GM18909 (cell line): ENCODE results near the gene CNTN4.

ENCODE experiments used
- ATAC-seq: cut with Tn5 transposase; IDR thresholded peaks from one replicate; pipeline ENCODE4 v1.9.1; 2021; ENCODE audit warnings: mild to moderate bottlenecking; ENCODE audit not compliant: unreplicated experiment, poor library complexity

CNTN4 gene

DNA sequence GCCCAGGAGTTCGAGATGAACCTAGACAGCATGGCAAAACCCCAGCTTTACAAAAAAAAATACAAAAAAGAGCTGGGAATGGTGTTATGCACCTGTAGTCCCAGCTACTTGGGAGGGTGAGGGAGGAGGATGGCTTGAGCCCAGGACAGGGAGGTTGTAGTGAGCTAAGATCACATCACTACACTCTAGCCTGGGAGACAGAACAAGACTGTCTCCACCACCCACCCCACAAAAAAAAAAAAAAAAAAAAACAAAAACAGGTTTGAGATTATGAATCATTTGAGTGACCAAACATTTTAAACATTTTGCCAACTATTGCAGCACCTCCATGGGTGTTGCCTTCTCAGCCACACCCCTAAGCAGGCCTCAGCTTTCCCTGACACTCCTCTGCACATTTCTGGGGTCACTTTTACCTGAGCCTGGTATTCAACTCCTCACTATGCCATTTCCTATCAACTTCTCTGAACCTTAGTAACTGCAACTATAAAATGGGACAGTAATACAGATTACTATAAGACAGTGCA is 969.8 kb downstream of the CNTN4 start:
- no peak for ATAC-seq

- ATAC-seq = no peak
These were observed 971.1 kb downstream of the CNTN4 start for GRCh38 chr3:3069723-3070122.

- no peak for ATAC-seq
These were observed 972.5 kb downstream of the CNTN4 start for GRCh38 chr3:3071136-3071535.

GRCh38 chr3:3074551-3075257 is 976.0 kb downstream of the CNTN4 start:
- ATAC-seq = peak; percentile 88

GRCh38 chr3:3080309-3080708 is 981.6 kb downstream of the CNTN4 start:
- ATAC-seq = no peak

DNA sequence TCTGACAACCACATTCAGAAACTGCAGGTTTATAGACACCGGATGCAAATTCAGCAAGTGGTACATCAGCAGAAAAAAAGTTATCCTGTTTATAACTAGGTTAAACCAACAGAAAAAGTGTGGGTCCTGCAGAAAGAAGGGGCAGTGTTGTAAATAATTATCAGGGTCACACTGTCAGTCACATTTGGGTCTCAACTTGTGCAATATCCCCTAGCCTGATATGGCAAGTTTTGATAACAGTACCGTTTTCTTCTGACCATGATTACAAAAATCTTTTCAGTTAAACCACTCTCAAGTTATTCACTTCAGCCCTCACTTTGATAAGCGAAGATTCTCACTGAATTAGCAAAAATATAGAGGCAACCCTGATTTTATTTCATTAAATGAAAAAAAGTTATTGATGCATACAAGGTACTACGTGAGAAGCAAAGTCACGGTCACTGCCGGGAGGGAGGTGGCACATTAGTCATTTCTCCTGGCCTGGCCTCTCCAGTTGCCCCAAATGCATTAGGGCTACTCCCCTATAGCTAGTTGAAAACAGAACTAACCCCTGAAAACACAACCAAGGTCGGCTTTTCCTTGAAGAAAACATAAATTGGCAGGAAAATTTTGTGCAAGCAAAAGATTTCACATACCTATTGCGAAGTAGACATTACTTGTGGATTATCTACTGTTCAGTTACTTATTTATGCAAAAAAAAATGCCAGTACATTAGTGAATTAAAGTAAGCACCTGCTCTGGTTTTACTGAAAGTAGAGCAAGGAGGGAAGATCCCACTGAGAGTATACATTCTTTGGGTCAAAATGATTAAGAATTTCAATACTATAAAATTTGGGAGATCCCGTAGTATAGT is 982.9 kb downstream of the CNTN4 start:
- peak; percentile 64 for ATAC-seq

DNA sequence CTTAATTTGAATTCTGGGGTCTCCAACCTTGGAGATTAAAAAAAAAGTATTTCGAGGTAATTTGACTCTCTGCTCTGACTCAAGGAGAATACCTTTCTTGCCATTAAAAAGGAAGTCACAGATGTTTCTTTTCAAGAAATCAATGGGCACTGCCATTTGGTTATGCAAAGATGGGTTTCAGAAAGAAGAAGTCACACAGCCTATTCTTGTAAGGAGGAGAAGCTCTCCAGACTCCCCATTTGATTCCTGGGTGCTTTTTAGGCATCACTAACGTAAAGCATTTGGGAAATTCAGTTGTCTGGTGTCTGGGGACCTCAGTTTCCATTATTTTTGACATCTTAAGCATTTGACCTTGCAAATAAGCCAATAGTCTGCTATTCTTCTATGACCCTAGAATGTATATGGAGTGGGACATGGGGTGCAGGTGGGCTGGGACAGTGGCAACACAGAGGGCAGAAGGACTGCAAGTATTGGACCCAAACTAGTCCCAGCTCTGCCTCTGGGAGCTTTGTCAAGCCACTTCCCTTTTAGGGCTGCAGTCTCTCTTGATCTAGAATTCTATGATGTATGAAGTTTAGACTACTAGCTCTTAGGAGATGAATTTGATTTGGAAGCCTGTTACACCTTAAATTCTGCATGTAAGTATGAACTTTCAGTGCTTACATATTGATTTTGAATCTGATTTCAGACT is 983.7 kb downstream of the CNTN4 start:
- peak; percentile 84 for ATAC-seq

DNA sequence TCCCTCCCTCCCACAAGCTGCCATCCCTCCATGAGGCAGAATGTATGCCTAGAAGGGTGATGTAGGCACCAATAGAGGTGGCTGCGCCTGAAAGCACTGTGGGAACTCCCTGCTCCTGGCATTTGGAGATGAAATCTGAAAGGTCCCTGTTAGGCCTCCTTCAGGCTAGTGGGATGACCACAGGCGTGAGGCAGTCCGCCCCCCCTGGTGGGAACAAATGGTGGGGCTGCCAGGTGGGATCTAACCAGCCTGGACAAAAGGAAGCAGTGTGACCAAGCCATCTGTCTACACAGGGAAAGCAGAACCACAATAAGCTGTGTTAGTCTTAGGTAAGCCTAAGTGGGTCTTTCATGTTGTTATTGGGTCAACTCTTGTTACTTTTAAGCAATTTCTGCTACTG is 986.2 kb downstream of the CNTN4 start:
- no peak for ATAC-seq

DNA sequence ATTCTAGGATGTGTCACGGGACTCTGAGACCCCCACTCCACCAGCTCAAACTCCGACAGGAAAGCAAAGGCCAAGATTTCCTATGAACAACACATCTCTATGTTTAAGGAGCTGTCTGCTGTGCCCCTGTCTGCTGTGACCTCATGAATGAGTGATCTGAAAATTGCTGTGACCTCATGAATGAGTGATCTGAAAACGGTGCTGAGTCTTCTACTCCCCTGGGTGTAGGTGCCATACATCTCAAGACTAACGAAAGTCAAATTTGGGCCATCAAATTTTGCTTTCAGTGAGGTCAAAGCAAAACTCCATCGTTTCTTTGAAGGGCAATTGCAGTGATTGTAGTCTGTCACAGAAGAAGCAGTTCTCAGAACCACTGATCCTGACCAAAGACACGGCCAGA is 987.1 kb downstream of the CNTN4 start:
- no peak for ATAC-seq

DNA sequence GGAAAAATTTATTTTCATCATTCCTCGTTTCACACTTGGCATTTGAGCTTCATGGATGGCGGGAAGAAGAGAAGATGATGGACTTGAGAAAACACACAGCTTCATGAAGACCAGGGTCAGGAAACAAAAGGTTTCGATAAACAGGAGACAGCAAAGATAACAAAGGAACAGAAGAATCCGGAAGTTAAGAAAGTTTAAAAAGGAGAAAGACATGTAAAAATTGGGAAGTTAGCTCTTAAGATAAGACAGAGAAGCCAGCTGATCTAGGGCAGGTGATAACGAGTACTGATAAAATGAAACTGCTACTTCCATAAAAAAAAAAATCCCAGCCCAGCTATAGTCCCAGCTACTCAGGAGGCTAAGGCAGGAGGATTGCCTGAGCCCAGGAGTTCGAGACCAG is 987.6 kb downstream of the CNTN4 start:
- no peak for ATAC-seq

GRCh38 chr3:3087279-3087678 is 988.6 kb downstream of the CNTN4 start:
- no peak for ATAC-seq

- ATAC-seq = no peak
These were observed 989.2 kb downstream of the CNTN4 start for GRCh38 chr3:3087716-3088465.

- peak; percentile 98 for ATAC-seq
These were observed 990.4 kb downstream of the CNTN4 start for GRCh38 chr3:3089017-3089416.

DNA sequence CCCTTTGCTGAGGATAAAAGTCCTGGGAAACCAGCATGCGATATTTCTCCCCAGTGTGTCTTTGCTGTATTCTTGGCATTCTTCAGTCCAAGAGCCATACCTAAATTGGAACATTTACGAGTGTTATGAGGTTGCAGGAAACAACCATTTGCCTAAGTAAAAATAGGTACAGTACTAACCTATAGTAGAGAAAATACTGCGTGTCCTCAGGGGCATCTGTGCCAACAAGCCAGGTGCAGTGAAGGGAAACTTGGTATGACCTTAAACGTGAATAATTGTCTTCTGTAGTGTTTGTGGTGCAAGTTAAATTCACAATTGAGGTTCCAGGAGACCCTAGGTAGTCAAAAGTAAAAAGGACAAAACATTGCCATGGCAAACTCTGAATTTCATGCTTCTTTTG is 999.3 kb downstream of the CNTN4 start:
- no peak for ATAC-seq

- ATAC-seq = peak; percentile 61
These were observed 1003.2 kb downstream of the CNTN4 start for GRCh38 chr3:3101660-3102458.

GRCh38 chr3:3102751-3103150 is 1004.1 kb downstream of the CNTN4 start:
- no peak for ATAC-seq

DNA sequence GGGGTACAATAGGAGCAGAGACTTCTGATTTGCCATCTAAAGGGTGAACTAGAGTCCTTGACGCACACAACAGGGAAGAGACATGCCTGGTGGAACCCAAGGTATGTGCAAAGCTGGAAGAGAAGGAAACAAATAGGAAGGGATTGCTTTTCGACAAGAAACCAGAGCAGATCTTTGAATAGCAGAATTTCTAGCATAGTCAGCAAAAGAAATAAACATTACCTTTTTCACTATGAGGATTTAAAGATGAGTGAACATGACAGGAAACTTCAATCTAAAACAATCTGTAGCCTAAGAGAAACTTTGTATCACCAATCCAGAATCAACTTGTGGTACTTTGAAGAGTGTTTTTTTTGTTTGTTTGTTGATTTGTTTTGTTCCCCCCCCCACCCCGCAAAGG is 1006.6 kb downstream of the CNTN4 start:
- ATAC-seq = no peak

DNA sequence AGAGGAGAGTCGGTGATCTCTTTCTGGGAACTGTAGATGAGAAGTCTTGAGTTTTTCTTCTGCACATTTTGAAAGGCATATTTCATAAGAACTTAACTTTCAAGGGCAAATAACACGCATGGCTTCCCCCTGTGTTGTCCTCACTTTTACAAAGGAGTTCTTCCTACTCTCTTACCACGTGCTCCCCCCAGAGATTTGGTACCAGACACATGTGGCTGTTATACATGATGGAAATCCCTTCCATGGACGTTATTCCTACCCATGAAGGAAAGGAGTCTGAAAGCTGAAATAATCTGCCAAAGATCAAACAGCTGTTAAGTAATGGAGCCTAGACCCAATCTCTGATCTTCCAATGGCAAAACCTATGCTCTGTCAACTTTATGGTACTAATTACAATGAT is 1007.1 kb downstream of the CNTN4 start:
- ATAC-seq = no peak

DNA sequence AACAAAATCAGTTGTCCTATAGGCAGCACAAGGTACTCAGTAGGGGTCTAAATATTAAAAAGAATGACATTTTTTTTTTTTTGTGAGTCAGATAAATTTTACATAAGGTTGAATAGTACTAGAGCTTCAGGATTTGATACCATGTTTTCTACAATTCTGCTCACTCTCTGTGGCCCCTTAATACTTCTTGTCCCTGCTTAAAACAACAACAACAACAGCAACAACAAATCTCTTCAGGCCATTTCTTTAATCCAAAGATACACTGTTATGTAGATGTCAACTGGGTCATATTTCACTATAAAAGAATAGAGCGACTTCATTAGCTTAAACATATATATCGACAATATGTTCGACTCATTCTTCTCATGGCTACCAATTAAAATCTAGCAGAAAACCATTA is 1008.5 kb downstream of the CNTN4 start:
- no peak for ATAC-seq
